ENCODE measurements around the gene DKK2. TPM values are rescaled to one million over a fixed set of nuclear protein-coding genes. Genes with fewer than 3 reads are reported as not detected.
A peak's percentile ranks its signal among the peaks of the same experiment; 100 is the strongest.

DKK2 gene, protein sequence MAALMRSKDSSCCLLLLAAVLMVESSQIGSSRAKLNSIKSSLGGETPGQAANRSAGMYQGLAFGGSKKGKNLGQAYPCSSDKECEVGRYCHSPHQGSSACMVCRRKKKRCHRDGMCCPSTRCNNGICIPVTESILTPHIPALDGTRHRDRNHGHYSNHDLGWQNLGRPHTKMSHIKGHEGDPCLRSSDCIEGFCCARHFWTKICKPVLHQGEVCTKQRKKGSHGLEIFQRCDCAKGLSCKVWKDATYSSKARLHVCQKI
- total RNA-seq: 1 to 10 TPM; 1.4 to 1.9 (median 1.6) TPM

DNA sequence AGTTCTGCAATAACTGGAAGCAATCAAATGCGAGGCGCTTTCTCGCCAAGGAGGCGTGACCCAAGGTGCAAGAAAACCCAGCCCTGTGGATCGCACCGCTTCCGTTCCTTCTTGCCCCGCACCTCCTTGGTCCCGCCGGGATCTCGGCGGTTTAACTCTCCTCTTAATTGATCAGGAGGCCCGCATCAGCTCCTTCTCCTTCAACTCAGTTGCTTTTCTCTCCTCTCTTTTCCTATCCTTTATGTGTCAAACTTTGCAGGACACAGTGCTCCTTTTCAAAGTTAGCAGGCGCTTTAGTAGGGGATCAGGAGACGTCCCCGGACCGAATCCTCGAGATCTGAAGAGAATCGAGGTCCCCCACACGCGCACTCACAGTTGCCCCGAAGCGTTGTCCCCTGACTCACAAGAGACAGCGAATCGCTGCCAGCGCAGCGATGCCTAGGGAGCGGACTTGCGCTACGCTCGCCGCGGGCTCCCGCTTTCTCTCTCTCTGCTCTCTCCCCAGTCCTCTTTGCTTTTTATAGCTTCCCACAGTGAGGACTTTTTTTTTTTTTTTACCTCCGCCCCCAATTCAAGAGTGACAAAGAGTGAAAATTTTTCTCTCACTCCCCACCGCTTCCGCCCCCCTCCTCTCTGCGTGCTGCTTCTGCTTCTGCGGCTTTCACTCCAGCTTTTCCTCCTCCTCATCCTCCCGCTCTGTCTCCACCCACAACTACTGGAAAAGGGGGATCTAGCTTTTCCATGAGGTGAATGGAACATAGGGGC lies at the start of gene DKK2:
Gene DKK2, minus strand, starts transcription at position 495 of the 765 bp plus-strand sequence. CDS start 722 bp downstream, outside the sequence.
- Histone ChIP-seq H3K27me3 (peaks cover 52% of the 10 kb centered on the region), H3K27ac (no peak within 1 kb of the TSS), H3K9me3 (no peaks in the 10 kb centered on the region), H3K36me3 (no peaks in the 10 kb centered on the region), H3K4me3 (peak within 1 kb of the TSS; percentile 44), H3K4me1 (peaks cover 25% of the 10 kb centered on the region)
- under 1% methylated on average over 40 of the region's 40 CpGs for whole genome bisulfite sequencing
- DNase-seq (ENCODE audit: low spot score in 2 of 2): peak; percentile 78 to 84
- no peak for TF ChIP-seq POLR2A (IDR thresholded peaks at IDR 0.05)
- TF ChIP-seq POLR2AphosphoS5 (IDR thresholded peaks at IDR 0.05): no peak
- no peak for TF ChIP-seq EP300 (IDR thresholded peaks at IDR 0.05)
- no peak for TF ChIP-seq CTCF (IDR thresholded peaks at IDR 0.05)

GRCh38 chr4:107077192-107077591 lies 41.1 kb upstream of the DKK2 start:
- no peaks in the 10 kb centered on the region for H3K27me3 ChIP-seq

DNA sequence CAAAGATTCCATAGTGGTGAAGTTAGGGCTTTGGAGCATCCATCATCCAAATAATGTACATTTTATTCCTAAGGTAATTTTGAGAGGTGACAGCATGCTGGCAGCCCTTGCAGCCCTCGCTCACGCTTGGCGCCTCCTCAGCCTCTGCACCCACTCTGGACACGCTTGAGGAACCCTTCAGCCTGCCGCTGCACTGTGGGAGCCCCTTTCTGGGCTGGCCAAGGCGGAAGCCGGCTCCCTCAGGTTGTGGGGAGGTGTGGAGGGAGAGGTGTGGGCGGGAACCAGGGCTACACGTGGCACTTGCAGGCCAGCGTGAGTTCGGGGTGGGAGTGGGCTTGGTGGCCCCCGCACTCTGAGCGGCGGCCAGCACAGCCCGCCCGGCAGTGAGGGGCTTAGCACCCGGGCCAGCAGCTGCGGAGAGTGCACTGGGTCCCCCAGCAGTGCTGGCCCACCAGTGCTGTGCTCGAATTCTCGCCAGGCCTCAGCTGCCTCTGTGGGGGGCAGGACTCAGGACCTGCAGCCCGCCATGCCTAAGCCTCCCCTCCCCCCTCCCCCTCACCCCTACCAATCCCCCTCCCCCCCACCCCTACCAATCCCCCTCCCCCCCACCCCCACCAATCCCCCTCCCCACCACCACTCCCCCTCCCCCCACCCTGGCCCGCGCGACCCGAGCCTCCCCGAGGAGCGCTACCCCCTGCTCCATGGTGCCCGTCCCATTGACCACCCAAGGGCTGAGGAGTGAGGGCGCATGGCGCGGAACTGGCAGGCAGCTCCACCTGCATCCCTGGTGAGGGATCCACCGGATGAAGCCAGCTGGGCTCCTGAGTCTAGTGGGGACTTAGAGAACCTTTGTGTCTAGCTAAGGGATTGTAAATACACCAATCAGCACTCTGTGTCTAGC lies 37.0 kb upstream of the DKK2 start:
- Histone ChIP-seq H3K27ac (no peak overlapping the region), H3K36me3 (no peaks in the 10 kb centered on the region), H3K27me3 (no peaks in the 10 kb centered on the region), H3K4me1 (no peaks in the 10 kb centered on the region), H3K9me3 (no peaks in the 10 kb centered on the region), H3K4me3 (no peak overlapping the region)
- 96% methylated on average over 14 of the region's 32 CpGs for WGBS
- no peak for DNase-seq (ENCODE audit: low spot score in 2 of 2)
- TF ChIP-seq POLR2A (IDR thresholded peaks at IDR 0.05) (no peak), EP300 (IDR thresholded peaks at IDR 0.05) (no peak), POLR2AphosphoS5 (IDR thresholded peaks at IDR 0.05) (no peak), CTCF (IDR thresholded peaks at IDR 0.05) (no peak)

More at GRCh38 chr4:107077192-107077591, 41.1 kb upstream of the DKK2 start:
- Histone ChIP-seq H3K36me3 (no peaks in the 10 kb centered on the region), H3K9me3 (peaks cover 3% of the 10 kb centered on the region), H3K4me3 (no peak overlapping the region), H3K4me1 (no peaks in the 10 kb centered on the region), H3K27ac (no peak overlapping the region)
- 90% methylated on average over 4 of the region's 4 CpGs for WGBS
- DNase-seq (ENCODE audit: low spot score in 2 of 2): no peak
- TF ChIP-seq POLR2AphosphoS5 (IDR thresholded peaks at IDR 0.05) (no peak), POLR2A (IDR thresholded peaks at IDR 0.05) (no peak), EP300 (IDR thresholded peaks at IDR 0.05) (no peak), CTCF (IDR thresholded peaks at IDR 0.05) (no peak)

- Histone ChIP-seq H3K27ac (no peak overlapping the region), H3K9me3 (no peaks in the 10 kb centered on the region), H3K36me3 (no peaks in the 10 kb centered on the region), H3K4me1 (no peaks in the 10 kb centered on the region), H3K4me3 (no peak overlapping the region), H3K27me3 (no peaks in the 10 kb centered on the region)
- TF ChIP-seq POLR2A (IDR thresholded peaks at IDR 0.05) (no peak), EP300 (IDR thresholded peaks at IDR 0.05) (no peak), CTCF (IDR thresholded peaks at IDR 0.05) (no peak), POLR2AphosphoS5 (IDR thresholded peaks at IDR 0.05) (no peak)
- no peak for DNase-seq (ENCODE audit: low spot score in 2 of 2)
Measured at GRCh38 chr4:107071108-107071507, 35.0 kb upstream of the DKK2 start.
